GM18526 (cell line): ENCODE results near the gene ARVCF.

Experiments used
- POLR2A ChIP-seq: IDR thresholded peaks from 3 replicates; pipeline ENCODE4 v1.6.1; 2011; ENCODE audit not compliant: insufficient read length; ENCODE audit errors: extremely low read depth

ARVCF gene

DNA sequence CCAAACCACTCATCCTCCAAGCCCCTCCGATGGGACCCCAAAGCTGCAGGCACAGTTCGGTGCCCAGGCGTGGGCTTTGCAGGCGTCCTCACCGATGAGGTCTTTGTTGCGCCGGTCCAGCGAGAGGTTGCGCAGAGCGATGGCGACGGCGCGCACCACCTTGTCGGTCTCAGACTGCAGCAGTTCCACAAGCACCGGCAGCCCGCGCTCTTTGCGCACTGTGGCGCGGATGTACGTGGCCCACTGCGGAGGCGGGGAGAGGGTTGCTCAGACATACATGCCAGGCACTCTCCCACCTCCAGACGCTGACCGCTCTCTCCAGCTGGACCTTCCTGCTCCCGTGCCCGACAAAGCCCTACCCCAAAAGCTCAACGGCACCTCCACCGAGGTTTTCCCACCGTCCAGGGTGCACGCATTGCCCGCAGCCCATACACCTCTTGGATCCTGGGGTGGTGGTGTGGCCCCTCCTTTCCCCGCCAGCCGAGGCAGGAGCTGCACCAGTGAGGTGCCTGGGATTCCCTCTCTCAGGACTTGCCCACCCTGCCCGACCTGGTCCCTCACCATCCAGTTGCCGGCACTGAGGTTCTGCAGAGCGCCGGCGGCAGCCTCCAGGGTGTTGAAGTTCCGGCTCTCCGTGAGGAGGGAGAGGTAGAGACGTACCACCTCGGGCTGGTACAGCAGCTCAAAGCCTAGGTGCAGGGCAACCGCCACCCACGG, 42.9 kb downstream of the ARVCF start:
- TF ChIP-seq POLR2A, result no peak

DNA sequence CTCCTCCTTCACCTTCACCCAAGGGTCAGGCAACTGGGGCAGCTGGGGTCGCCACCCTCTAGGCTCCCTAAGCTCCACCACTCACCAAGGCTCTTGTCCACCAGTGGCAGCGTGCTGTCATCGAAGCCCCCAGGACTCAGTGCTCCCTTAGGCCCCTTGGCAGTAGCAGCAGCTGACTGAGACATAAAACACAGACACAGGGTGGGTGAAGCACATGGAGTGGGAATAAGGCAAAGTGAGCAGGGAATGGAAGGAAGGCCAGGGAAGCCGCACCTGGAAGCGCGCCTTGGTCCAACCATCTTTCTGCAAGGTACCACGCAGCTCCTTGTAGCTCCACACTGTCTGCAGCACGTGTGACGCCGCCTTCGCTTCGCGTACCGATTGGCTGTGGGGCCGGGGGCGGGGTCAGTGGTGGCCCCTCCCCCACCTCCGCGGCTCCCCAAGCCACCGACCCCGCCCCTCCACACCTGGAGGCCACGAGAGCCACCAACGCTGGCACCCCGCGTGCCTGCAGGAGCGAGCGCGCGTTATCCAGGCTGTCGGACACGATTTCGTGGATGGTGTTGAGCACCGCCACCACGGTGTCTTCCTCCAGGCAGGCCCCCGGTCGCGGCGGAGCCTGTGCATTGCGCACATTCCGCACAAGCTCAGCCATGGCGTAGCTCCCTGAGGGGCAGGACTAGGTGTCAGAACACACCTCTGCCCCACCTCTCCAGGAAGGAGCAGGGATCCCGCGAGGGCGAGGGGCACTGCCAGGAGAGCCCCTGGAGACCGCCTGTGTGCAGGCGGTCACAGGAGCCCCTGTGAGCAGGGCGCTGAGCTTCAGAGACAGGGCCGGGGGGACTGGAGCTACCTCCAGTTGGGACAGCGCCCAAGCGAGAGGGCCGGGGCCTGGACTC, 43.7 kb downstream of the ARVCF start:
- no peak for TF ChIP-seq POLR2A

DNA sequence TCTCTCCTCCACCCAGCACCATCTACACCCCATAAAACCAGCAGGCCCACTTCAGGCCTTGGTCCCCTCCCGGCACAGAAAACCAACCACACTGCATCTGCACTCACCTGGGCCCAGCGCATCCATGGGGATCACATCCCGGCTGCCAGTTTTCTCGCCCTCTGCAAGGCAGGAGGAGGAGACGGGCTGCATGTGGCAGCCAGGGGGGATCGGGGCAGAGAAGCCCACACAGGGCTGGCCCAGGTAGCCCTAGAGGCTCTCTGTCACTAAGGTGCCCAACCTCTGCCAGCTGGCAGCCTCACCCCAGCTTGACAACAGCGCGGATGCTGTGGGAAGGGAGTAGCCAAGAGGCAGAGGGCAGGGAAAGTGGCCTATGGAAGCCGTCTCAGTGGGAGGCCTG, 44.4 kb downstream of the ARVCF start:
- no peak for TF ChIP-seq POLR2A

DNA sequence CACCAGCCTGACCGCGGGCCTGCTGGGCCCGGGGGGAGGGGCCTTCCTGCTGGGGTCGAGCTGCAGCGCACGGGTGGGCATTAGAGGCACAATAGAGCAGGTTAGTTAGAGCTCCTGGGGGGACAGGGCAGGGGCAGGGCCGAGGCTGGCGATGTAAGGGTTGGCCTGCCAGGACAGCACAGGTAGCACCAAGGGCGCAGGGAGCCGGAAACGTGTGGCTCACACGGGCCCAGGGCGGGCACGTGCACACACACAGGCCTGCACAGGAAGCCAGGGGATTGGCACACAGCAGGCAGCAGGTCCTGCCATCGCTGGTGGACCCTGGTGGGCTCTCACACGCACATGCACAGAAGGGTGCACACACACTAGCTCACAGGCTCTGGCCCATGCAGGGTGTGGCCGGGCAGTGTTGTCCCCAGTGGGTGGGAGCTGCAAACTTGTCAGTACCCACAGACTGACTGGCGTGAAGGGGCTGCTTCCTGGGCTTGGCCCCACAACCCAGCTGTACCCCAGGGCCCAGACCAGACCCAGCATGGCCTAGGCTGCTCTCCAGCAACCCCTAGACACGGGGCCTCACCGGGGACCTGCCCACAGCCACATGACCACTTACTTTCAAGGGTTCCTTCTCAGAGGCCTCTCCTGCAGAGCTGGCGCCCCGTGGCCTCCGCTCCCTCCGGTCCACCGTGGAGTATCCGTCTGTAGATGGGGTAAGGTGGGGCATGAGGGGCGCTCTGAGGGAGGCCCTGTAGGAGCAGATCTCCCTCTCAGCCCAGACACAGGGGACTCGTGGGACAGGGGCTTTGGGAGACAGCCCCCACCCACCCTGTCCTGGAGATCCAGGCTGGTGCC, 45.1 kb downstream of the ARVCF start:
- no peak for TF ChIP-seq POLR2A

DNA sequence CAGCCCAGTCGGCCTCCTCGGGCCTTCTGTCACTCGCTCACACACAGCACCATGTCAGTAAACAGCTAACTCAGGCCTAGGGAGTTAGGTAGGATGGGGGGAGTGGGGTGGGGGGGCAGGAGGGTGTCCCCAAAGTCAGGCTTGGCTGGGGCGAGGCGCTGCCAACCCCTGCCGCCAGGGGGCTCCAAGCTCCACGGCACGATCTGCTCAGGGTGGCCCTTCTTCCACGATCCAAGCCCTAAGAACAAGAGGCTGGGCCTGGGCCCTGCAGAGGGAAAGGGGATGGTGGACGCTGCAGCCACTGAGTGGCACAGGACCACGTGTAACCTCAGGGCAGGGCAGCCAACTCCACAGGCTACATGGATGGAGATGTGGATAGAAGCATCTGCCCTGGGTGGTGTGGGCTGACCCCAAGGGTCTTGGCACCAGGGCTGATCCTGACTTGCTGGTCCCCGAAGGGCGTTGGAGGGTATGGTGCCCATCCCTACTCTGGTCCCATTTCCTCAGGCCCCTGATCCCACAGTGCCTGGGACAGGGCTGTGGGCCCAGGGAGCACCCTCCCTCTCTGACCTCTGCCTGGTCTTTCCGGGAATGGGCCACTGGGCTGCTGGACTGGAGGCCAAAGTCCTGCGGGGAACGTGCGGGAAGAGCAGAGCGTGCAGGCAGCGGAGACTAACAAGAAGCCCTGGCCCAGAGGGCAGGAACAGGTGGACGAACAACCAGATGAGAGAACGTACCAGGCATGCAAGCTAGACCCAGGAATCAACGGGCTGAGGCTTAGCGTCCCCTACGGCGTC, 45.9 kb downstream of the ARVCF start:
- TF ChIP-seq POLR2A, result no peak

DNA sequence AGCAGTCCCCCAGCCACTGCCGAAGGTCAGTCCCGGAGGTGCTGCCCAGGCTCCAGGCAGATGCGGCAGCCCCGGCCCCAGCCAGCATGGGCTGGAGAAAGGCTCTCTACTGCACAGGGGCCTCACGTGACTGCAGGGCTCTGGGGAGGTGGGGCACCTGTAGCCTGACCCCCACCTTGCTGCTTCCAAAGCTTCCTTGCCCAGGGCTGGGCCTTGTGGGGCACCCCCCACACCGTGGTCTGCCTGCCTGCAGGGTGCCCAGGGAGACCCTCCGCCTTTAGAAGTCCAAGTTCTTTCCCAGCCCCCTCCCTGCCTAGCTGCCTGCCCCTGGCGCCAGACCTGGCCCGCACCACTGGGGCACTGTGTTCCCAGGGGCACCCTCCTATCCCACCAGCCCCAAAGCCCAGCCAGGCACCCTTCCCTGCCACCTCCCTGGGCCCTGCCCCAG, 46.6 kb downstream of the ARVCF start:
- no peak for TF ChIP-seq POLR2A

- TF ChIP-seq POLR2A, result no peak
These were observed 47.3 kb downstream of the ARVCF start for GRCh38 chr22:19969141-19969928.

- TF ChIP-seq POLR2A, result no peak
These were observed 48.2 kb downstream of the ARVCF start for GRCh38 chr22:19968450-19968891.

- TF ChIP-seq POLR2A, result no peak
These were observed 48.7 kb downstream of the ARVCF start for GRCh38 chr22:19967850-19968449.

DNA sequence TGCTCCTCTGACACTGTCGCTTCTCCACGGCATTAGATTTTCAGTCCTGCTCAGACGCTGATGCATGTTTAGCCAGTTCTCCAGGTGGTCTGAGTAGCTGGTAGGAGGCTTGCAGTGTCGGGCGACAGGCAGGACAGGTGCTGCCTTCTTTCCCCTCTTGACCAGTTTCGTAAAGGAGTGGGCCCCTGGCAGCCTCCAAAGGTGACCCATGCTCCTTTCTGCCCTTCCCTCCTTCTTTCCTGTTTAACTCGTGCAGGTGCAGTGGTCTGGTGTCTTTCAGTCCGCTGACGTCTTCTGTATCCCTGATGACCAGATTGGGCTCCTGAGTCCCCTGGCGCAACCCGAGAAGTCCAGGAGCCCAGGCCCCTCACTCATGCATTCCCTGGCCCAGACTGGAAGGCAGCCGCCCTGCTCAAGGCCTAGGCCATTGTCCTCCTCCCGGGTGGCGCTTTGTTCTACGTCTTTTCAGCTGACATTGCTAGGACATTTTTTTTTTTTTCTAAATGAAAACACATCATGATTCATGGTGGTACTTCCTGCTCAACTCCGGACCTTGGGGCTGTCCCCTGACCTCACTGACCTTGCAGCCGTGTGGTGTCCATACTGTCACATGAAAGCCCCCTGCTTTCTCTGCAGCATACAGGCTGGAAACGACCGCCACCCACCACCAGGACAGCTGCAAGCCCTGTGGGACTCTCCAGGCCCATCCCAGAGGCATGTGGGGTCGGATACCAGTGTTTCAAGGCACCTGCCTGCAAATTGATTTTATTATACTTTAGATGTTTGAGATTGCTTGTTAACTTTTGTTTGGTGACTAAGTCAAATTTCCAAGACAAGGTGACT, 49.5 kb downstream of the ARVCF start:
- no peak for TF ChIP-seq POLR2A

GRCh38 chr22:19965771-19966709, 50.6 kb downstream of the ARVCF start:
- TF ChIP-seq POLR2A, result no peak

DNA sequence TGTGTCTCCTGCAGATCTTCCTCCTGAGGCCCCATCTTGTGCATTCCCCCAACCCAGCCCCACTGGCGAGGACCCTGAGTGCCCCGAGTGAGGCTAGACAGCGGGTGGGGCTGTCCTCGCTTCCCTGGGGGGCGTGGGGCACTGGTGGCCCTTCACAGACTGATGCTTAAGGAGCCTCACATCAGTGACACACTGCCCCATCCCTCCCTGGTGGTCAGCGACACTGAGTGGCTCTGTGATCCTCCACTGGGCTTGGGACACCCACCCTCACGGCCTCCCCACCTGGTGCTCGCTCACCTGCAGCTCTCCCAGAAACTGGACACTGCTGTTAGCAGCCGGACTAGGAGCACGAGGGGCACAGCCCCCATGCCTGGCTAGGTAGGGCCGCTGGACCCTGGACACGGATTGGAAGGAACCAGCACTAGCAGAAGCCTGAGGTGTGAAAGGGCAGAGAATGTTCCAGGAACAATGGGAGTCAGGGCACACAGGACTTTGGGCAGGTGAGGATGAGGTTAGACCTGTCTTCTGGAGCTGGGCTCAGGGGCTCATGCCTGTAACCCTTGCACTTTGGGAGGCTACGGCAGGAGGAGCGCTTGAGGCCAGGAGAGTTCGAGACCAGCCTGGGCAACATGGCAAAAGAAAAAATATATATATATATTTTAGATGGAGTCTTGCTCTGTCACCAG, 51.8 kb downstream of the ARVCF start:
- no peak for TF ChIP-seq POLR2A
